SK-N-MC (cell line): ENCODE data around the gene SMIM41.

Source experiments
- EZH2 ChIP-seq: fragments of 200-600 bp; sonication (generic); IDR thresholded peaks from one replicate; pipeline ENCODE4 v1.6.1; 2017; ENCODE audit warnings: antibody characterized with exemption
- FOXP2 ChIP-seq: optimal IDR thresholded peaks from 2 replicates; pipeline ENCODE3; 2011; ENCODE audit warnings: mild to moderate bottlenecking, moderate library complexity; ENCODE audit not compliant: insufficient read depth; ENCODE audit errors: extremely low read length, control extremely low read depth
- POLR2AphosphoS5 ChIP-seq: IDR thresholded peaks from 2 replicates; pipeline ENCODE4 v1.6.1; 2012; ENCODE audit warnings: mild to moderate bottlenecking, low read depth, low read length, borderline replicate concordance

DNA sequence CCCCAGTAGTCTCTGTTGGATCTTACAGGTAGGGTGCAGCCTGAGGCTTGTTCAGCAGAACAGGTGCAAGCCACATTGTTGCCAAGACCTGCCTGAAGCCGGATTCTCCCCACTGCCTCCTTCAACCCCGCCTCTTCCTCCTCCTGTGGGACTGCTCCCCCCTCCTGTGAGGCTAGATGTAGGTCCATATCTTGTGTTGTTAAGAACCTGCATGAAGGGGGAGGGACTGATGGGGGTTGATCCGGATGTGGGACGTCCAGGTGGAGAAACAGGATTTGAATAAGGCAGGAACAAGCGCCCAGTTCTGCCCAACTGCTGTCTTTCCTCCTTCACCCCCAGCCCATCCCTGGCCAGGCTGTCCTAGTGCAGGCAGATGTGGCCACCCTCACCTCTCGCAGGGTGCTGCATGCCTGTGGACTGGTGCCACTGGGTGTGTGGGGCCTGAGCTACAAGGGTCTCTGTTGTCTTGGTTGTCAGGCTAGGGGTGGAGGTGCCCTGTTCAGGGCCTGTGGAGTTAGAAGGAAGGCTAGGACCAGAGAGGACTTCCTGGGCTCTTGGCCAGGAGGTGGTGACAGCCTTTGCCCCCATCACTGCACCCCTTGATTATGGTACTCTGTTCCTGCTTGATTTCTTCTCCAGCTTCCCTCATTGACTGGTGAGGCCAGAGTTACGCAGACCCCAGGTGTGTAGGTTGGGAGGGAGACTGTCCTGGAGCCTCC is 26.9 kb upstream of the SMIM41 start:
- TF ChIP-seq POLR2AphosphoS5, result no peak
- no peak for TF ChIP-seq EZH2
- no peak for TF ChIP-seq FOXP2
